ENCODE results near the gene HIPK1.

GRCh38 chr1:113943028-113943811 lies 14.1 kb downstream of the HIPK1 start:
- TF ChIP-seq, protein P1, sequence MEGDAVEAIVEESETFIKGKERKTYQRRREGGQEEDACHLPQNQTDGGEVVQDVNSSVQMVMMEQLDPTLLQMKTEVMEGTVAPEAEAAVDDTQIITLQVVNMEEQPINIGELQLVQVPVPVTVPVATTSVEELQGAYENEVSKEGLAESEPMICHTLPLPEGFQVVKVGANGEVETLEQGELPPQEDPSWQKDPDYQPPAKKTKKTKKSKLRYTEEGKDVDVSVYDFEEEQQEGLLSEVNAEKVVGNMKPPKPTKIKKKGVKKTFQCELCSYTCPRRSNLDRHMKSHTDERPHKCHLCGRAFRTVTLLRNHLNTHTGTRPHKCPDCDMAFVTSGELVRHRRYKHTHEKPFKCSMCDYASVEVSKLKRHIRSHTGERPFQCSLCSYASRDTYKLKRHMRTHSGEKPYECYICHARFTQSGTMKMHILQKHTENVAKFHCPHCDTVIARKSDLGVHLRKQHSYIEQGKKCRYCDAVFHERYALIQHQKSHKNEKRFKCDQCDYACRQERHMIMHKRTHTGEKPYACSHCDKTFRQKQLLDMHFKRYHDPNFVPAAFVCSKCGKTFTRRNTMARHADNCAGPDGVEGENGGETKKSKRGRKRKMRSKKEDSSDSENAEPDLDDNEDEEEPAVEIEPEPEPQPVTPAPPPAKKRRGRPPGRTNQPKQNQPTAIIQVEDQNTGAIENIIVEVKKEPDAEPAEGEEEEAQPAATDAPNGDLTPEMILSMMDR (IDR thresholded peaks at IDR 0.05), result no peak
- no peak for TF ChIP-seq POLR2AphosphoS5 (IDR thresholded peaks at IDR 0.05; ENCODE audit: insufficient read depth in 1 of 2, low read depth in 1 of 2)

Data from vagina (tissue), 2 donors.